H54 (cell line): ENCODE measurements around the gene JAM3.
"Not testable (repeated sequence)": the region's sequence is repeated elsewhere in the genome, so short reads cannot be mapped to it uniquely, and the experiment has no call there.

ENCODE experiments used
- DNase-seq: peaks from one replicate; pipeline ENCODE4 v3.0.0; 2011; ENCODE audit warnings: low spot score, mixed read lengths; ENCODE audit not compliant: insufficient read length
- FAIRE-seq: peaks from 3 replicates; lab custom pipeline; 2011; peaks lifted over from hg19 to GRCh38; lab: Jason Lieb, UNC
- POLR2A ChIP-seq: IDR thresholded peaks from 2 replicates; pipeline ENCODE4 v1.6.1; 2011; ENCODE audit warnings: low read depth, mild to moderate bottlenecking, low read length

The JAM3 gene

DNA sequence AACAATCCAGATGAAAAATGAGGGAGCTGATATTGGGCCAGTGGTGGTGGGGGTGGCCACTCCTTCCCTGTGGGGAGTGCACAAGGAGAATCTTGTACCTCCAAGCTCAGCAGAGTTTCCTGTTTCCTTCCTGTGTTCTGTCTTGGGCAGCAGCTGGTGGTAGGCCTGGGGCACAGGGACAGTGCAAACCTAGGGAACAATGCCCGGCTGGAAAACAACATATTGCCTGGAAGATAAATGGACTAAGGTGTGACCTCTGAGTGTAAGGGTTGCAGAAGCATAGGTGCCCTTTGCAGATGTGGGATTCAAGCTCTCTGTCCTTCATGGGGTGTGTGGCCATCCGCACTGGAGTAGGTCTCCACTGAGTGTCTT lies 5.8 kb upstream of the JAM3 start:
- FAIRE-seq (no peak), DNase-seq (no peak)
- no peak for TF ChIP-seq POLR2A

DNA sequence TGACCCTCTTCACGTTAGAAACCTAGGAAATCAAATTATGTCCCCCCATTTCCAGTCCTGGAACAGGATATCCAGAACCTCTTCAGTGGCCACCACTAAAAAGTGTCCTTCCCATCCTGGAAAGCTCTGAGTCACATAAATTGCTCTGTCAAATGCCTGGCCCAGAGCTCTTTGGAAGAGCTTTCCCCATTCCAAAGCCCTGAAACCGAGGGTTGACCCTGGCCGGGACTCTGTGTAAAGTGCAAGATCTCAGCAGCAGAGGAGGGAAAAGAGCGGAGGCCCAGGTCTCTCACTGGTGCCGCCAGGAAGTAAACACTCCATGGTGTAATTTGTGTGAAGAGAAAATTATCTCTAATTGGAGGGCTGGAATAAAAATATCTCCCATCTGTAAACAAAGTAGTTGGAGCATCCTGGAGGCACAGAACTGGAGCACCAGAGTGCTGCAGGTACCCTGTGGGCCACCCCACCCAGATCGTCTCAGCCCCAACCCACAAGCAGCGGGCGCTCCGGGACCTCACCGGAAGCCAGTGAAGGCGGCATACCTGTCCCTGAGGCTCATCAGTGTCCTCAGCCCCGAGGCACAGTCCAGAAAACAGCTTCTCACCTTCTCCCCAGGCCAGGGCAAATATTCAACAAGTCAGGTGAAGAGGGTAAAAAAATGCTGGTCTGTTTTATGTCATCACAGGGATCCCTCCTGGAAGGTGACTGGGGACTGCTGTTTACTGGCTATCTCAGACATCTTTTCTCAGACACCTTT lies 4.7 kb upstream of the JAM3 start:
- DNase-seq (no peak), FAIRE-seq (no peak)
- TF ChIP-seq POLR2A = no peak

DNA sequence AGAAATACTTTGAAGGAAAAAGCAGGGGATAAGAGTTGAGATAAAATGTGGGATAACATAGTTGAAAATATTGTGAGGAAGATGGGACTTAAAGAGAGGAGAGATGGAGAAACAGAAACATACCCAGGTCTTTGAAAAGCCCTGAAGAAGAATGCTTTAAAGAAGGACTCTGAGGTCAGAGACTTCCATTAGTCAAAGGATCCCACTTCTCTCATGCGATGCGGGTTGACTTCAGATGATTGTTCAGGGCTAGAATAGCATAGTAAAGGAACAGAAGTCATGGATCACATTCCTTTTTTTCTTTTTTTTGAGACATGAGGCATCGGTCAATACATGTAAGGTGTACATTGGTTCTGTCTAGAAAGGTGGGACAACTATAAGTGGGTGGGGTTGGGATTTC lies 3.5 kb upstream of the JAM3 start:
- no peak for TF ChIP-seq POLR2A
- FAIRE-seq (no peak), DNase-seq (no peak)

DNA sequence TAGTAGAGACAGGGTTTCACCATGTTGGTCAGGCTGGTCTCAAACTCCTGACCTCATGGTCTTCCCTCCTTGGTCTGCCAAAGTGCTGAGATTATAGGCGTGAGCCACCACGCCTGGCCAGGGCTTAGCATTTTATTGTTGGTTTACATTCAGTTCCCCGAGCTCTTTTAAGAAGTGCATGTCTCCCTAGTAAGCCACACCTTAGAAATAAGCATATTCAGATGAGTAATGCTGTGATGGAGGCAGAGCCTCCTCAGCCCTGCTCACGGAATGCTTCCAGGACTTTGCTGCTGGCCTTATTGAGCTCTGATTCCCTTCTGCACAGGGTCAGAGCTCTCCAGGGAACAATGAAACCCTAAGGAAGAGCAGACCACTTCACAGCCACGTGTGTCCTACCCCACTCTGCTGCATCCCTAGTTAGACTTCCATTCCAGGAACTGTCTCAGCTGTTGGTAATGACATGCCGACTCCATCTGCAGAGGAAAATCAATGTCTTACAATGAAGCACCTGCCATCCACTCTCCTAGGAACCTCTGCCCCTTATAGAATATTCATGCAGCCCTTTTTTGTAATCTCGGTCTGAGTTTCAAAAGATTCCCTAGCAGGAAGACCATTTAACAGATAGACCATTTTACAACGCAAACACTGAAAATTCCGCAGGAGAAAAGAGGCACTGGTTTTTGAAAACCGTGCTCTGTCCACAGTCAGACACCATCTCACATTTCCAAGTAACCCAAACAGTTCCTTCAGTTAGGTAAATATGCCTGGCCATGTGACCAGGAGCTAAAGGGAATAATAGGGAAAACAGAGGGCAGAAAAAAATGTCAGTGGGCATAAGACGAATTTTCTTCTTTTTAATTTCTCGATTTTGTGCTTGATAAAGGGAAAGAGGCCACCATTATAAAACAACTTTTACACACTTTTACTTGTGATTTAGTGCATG lies 1.7 kb upstream of the JAM3 start:
- TF ChIP-seq POLR2A = no peak
- DNase-seq = no peak

DNA sequence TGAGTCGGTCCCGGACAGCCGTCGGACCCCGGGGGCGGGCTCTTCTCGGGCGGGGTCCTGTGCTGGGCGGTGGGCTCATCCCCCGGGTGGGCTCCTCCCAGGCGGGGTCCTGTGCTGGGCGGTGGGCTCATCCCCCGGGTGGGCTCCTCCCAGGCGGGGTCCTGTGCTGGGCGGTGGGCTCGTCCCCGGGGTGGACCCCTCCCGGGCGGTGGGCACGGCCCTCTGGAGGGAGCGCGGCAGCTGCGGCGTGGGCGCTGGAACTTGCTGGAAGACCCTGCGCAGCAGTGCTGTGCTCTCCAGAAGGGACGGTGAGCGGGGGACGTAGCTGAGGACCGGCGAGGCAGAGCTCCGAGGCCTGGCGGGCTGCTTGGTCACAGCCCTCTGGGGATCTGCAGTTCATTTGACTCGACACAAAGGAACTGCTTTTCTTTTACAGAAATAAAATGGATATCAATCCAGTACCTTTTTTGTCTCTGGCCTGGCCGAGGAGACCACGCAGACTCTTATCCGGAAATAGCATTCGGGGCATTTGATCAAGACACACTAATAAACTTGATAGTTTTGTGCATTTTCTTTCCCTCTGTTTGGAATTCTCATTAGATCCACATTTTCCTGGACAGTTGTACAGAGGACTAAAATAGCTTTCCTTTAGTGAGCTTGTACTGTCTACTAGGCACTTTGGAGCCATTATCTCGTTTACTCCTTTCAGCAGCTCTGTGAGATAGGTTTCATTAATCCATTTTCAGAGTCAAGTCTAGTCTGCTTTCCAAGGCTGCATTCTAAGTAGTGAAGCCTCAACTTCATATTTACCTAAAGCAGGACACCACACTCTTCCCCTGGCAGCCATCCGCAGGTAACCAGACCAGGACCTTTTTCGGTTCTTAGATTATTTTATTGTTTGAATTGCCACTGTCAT lies 812 bp downstream of the JAM3 start:
- TF ChIP-seq POLR2A = no peak
- FAIRE-seq = no peak

More for the DNA sequence above, 1.7 kb upstream of the JAM3 start:
- FAIRE-seq = no peak

DNA sequence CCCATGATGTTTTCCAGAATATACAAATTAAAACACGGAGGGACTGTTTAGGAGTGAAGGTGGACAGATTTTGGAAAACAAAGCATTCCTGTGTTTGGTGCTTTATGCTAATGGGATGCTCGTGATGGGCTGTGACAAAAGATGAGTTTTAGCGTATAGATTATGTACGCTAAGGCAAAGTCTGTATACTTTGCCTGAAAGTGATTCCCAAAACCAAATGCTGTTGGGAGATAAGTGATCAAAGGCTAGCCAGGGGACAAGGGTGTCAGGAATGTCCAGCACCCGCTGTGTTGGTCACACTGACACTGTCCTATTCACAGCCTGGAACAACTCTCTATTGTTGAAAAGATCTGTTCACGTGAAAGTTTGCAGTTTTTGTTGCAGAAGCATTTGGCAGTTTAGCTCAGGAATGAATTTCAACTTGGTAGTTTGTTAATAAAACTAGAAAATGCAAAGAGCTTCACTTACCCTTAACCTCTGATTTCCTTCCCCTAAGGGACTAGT lies 1.5 kb downstream of the JAM3 start:
- no peak for DNase-seq
- TF ChIP-seq POLR2A = no peak
- no peak for FAIRE-seq

More for the DNA sequence above, 812 bp downstream of the JAM3 start:
- DNase-seq = no peak

DNA sequence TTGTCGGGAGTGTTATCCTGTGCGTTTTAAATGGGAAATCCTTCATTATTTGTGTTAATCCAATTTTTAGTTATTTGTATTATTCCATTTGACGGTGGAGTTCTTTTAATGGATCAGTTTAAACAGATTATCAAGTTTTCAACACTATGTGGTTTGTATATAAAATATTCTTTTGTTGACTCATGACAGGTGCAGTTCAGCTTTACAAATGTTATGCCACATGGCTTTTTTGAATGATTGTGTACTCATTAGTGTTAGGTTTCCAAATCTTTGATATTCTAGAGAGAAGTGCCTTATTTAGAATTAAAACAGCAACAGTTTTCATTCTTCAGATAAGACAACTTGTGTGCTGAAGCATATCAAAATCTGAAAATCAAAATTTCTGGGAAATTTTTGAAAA lies 2.4 kb downstream of the JAM3 start:
- FAIRE-seq (no peak), DNase-seq (no peak)

DNA sequence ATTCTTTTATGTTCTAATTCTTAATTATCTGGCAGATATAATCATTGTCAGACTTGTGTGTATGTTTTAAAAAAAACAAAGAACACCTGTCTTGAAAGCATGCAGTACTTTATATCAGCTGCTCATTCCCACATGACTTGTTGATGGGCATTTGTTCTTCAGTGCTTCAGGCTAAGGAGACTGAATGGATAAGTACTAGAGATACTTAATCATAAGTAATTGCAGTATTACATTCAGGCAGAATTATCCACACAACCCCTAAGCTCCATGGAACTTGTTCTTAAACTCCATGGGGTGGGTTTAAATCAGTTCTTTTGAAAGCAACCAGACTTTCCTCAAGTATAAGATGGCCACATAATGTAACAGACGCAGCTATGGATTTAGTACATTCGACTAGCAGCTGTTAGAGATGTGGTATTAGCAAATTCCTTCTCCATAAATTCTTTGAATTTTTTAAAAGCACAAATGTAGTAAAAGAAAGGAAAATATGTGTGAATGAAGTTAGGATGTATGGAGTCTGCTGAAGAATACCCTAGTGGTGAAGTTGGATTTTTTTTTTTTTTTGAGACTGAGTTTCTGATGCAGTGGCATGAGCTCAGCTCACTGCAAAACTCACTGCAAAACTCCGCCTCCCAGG lies 3.0 kb downstream of the JAM3 start:
- FAIRE-seq (no peak), DNase-seq (no peak)
- no peak for TF ChIP-seq POLR2A

More for the DNA sequence above, 2.4 kb downstream of the JAM3 start:
- TF ChIP-seq POLR2A = no peak

DNA sequence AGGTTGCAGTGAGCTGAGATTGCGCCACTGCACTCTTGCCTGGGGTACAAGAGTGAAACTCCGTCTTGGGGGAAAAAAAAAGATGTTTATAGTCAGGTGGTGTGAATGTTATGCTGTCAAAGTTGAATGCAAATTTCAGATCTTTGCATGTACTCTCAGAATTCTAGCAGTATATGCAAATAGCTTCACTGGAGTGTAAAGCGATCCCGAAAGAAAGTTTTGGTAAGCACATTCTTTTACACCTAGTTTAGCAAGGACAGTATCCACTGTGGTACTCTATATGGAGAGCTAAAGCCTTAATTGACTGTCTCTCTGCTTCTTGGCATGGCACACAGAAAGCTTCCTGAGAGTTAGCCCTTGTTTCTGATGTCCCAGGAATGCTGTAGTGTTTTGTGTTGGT lies 4.0 kb downstream of the JAM3 start:
- DNase-seq (no peak), FAIRE-seq (no peak)

DNA sequence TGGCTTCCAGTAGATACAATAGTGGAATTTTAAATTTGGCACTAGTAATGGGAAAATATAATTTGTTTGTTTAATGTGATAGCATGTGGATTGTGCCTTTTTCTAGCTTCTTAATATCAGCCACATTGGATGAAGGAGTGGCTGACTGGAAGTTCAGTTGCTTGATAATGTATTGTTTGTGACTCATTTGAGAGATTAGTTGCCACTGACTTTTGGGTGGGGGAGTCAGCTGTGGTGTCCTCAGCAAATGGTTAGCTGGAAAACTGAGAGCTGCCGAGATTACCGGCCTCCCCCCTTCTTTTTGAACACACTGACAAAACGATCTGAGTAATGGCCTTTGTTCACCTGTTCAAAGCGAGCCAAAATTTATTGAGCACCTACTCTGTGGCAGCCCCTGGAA lies 5.5 kb downstream of the JAM3 start:
- DNase-seq (no peak), FAIRE-seq (peak; percentile 48)
- TF ChIP-seq POLR2A = no peak

More for the DNA sequence above, 4.0 kb downstream of the JAM3 start:
- TF ChIP-seq POLR2A = no peak

DNA sequence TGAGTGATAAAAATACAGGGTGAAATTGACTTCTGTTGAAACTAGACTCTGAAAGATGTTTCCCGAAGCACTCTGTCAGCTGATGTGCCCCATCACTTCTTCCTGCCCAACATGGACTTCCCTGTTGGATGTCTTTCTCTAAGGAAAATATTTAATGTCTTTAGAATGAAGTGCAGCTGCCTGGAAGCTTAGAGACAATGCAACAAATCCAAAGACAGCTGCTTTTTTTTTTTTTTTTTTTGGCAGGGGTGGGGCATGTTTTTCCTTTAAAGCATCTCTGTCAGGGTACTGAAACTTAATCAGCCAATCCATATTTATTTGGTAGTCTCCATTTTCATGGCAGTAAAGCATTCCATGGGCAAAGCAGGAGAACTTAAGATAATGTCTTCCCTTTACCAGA lies 5.9 kb downstream of the JAM3 start:
- no peak for TF ChIP-seq POLR2A
- DNase-seq (no peak), FAIRE-seq (no peak)

DNA sequence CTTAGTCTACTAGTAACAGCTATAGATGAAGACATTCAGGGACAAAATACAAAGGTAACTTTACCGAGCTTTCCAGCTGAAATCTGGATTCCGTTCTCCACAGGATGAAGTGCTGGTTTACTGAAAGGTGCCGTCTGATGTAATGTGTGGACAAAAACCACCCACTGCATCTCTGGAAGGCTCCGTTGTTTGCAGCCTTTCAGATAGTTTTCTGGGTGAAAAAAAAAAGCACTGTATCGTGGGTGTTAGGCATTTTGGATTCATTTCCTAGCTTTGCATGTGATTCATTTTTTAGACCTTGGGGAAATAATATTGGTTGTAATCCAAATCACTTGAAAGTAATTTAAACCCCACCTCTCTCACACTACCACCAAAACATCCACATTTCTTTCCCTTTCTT lies 10.4 kb downstream of the JAM3 start:
- no peak for TF ChIP-seq POLR2A

DNA sequence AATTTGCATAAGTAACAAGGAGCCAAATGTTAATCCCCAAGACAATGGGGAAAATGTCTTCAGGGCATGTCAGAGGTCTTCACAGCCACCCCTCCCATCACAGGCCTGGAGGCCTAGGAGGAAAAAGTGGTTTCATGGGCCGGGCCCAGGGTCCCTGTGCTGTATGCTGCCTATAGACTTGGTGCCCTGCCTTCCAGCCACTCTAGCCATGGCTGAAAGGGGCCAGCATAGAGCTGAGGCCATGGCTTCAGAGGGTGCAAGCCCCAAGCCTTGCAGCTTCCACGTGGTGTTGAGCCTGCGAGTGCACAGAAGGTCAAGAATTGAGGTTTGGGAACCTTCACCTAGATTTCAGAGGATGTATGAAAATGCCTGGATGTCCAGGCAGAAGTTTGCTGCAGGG lies 12.4 kb downstream of the JAM3 start:
- FAIRE-seq, DNase-seq: not testable (repeated sequence)

More for the DNA sequence above, 10.4 kb downstream of the JAM3 start:
- DNase-seq (no peak), FAIRE-seq (no peak)
